Spleen (tissue), 7 donors: ENCODE results near the gene EMX2.

ENCODE experiments used
- CTCF ChIP-seq, 11 experiments: fragments of 200-600 bp in 7 of 11; fragments of 450-650 bp in 4 of 11; sonication (generic) in 4 of 11; IDR thresholded peaks in 8 of 11; conservative IDR thresholded peaks in 3 of 11; 1 replicate in 7 of 11; 2 replicates in 4 of 11; pipeline versions ENCODE4 v1.4.0 to v1.8.0; 2016 to 2021; ENCODE audit warnings: antibody characterized with exemption in 11 of 11, inconsistent platforms in 4 of 11, mild to moderate bottlenecking in 1 of 11
- POLR2A ChIP-seq, 3 donors: fragments of 450-650 bp; IDR thresholded peaks; one replicate each; pipeline ENCODE4 v1.5.1; 2017; ENCODE audit warnings: antibody characterized with exemption in 3 of 3, mild to moderate bottlenecking in 1 of 3
- POLR2AphosphoS5 ChIP-seq, 3 donors: sonication (generic); formaldehyde crosslinking; IDR thresholded peaks; one replicate each; pipeline ENCODE4 v1.5.1; 2017; ENCODE audit warnings: antibody characterized with exemption in 3 of 3
- donor health status: DM: no; HTN: no; CAD: no; lungs with moderate emphysema.
- donor health status: DM: no; HTN: no; CAD: no.
- donor health status: DM: no; HTN: no; CAD: no.

- TF ChIP-seq CTCF (IDR thresholded peaks at IDR 0.05 in 8 of 11, conservative IDR thresholded peaks at IDR 0.05 in 3 of 11): no peak
- no peak for TF ChIP-seq POLR2A (IDR thresholded peaks at IDR 0.05)
- TF ChIP-seq POLR2AphosphoS5 (IDR thresholded peaks at IDR 0.05): no peak
These were observed 44.5 kb downstream of the EMX2 start for GRCh38 chr10:117587036-117587435.
